ENCODE data around the gene PRR36.

DNA sequence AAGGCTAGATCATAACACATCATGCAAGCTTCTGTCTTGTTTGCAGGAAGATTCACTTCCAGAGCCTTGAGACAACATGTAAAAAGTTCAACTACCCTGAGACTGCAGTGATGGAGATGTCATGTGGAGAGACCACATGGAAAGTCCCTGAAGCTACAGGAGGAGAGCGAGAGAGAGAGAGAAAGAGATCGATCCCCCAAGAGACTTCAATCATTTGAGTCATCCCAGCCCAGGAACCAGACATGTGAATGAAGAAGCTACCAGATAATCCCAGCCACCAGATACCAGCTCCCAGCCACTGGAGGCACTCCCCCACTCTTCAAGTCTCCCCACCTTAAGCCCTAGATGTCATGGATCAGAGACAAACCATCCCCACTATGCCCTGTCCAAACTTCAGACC is 54.9 kb downstream of the PRR36 start:
- TF ChIP-seq POLR2AphosphoS5 (IDR thresholded peaks at IDR 0.05; ENCODE audit: insufficient read depth in 1 of 2, low read depth in 1 of 2): no peak
- TF ChIP-seq, protein P1, sequence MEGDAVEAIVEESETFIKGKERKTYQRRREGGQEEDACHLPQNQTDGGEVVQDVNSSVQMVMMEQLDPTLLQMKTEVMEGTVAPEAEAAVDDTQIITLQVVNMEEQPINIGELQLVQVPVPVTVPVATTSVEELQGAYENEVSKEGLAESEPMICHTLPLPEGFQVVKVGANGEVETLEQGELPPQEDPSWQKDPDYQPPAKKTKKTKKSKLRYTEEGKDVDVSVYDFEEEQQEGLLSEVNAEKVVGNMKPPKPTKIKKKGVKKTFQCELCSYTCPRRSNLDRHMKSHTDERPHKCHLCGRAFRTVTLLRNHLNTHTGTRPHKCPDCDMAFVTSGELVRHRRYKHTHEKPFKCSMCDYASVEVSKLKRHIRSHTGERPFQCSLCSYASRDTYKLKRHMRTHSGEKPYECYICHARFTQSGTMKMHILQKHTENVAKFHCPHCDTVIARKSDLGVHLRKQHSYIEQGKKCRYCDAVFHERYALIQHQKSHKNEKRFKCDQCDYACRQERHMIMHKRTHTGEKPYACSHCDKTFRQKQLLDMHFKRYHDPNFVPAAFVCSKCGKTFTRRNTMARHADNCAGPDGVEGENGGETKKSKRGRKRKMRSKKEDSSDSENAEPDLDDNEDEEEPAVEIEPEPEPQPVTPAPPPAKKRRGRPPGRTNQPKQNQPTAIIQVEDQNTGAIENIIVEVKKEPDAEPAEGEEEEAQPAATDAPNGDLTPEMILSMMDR (IDR thresholded peaks at IDR 0.05): no peak

All from vagina (tissue), 2 donors.